ENCODE results near the gene SHLD1.

Gene SHLD1

DNA sequence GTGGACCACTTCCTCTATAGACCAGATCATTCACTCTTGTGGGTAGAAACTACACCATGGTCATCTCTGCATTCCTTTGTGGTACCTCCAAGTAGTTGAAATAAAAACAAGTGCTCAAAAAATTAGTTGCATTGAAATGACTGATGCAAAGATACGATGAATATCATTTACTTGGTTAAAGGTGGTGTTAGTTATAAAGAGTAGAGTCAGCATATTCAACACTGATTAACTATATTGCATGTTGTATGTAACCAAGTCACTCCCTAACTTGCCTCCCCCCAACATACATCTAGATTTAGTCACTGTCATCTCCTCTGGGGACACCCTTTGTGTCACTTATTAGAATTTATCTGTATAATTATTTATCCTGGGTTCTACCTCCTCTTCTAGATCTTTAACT lies 77.7 kb downstream of the SHLD1 start:
- H3K4me1 ChIP-seq = peaks cover 6% of the 10 kb centered on the region
- H3K4me2 ChIP-seq = no peak overlapping the region
- no peaks in the 10 kb centered on the region for H4K20me1 ChIP-seq
- H3K36me3 ChIP-seq = peaks cover 7% of the 10 kb centered on the region; the same call in 1 of the 2 replicates
- H3K27me3 ChIP-seq = no peaks in the 10 kb centered on the region
- no peak for TF ChIP-seq Cebpa-rat (IDR thresholded peaks at IDR 0.05)
- H3K9ac ChIP-seq = no peak overlapping the region
- no peak overlapping the region for H3K4me3 ChIP-seq
- H3K27ac ChIP-seq = no peak overlapping the region
- no peaks in the 10 kb centered on the region for H3K9me3 ChIP-seq

DNA sequence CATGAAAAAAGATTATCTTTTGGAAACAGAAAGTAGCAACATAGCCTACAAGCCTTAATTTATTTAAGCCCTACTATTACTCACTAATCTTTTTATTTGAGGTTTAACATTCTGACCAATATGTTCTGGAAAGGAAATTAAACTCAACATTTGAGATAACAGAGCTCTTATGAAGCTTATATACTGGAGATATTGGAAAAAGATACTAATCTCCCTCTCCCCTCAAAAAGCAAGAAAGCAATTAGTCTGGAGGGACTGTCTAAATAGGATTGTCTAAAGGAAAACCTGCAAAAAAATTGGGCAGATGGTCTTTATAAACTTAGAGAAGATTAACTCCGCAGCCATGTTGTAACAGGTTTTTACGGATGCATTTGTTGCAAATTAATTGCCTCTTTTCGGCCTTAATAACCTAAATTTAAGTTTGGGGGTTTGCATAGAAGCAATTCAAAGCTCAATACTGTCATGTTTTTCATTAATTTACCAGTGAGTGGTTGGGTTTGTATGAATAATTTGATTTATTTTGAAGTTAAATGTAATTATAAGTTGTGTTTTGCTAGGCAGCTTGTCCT lies 79.1 kb downstream of the SHLD1 start:
- Histone ChIP-seq H3K4me3 (no peak overlapping the region), H3K27me3 (no peaks in the 10 kb centered on the region), H3K9me3 (no peaks in the 10 kb centered on the region), H4K20me1 (no peaks in the 10 kb centered on the region), H3K4me2 (no peak overlapping the region), H3K36me3 (peaks cover 7% of the 10 kb centered on the region; the same call in 1 of the 2 replicates), H3K27ac (no peak overlapping the region), H3K4me1 (peaks cover 4% of the 10 kb centered on the region), H3K9ac (no peak overlapping the region)
- TF ChIP-seq Cebpa-rat (IDR thresholded peaks at IDR 0.05) = no peak

DNA sequence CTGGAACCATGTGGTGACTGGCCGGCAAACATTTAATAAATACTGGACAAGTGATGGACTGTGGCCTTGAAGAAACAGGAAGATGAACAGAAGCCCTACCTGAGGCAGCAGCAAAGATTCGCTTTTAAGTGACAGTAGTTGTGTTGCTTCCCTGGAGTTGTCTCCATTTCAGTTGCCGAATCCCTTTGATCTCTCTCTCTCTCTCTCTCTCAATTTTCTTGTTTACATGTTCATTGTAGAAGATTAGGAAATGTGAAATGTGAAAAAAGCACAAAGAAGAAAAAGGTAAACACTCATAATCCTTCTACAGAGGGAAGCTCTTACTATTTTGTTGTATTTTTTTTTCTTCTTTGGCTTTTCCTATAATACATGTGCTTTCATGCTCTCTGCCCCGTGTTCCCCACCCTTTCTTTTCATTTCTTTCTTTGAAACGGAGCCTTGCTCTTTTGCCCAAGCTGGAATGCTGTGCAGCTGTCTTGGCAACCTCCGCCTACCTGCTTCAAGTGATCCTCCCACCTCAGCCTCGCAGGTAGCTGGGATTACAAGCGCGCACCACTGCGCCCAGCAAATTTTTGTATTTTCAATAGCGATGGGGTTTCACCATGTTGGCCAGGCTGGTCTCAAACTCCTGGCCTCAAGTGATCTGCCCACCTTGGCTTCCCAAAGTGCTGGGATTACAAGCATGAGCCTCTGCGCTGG lies 81.5 kb downstream of the SHLD1 start:
- no peak for TF ChIP-seq Cebpa-rat (IDR thresholded peaks at IDR 0.05)
- no peak overlapping the region for H3K9ac ChIP-seq
- H4K20me1 ChIP-seq = no peaks in the 10 kb centered on the region
- H3K36me3 ChIP-seq = peaks cover 7% of the 10 kb centered on the region; the same call in 1 of the 2 replicates
- H3K9me3 ChIP-seq = no peaks in the 10 kb centered on the region
- H3K27me3 ChIP-seq = no peaks in the 10 kb centered on the region
- H3K27ac ChIP-seq = no peak overlapping the region
- no peak overlapping the region for H3K4me3 ChIP-seq
- peaks cover 18% of the 10 kb centered on the region for H3K4me1 ChIP-seq
- no peak overlapping the region for H3K4me2 ChIP-seq

DNA sequence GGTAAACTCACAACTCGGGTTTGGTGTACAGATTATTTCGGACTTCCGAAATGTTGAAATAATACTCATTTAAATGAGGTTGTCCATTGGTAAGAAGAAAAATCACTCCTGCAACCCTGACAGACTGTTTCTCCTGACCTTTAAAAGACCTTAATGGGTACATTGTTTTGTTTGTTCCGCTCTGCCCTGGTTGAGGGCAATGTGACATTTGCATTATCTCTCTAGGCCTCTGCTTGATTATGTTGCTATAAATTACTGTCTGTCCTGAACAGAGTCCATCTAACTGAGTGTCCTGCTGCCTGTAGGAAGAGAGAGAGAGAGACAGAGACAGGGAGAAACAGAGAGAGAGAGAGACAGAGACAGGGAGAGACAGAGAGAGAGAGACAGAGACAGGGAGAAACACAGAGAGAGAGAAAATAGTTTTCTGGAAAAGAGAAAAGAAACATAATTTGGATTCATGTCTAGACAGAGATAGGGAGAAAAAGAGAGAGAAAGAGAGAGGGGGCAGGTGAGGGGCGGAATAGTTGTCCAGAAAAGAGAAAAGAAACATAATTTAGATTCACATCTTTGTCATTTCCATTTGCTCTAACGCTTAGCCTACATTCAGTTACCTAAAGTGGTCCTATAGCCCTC lies 83.2 kb downstream of the SHLD1 start:
- Histone ChIP-seq H3K9me3 (no peaks in the 10 kb centered on the region), H3K27me3 (no peaks in the 10 kb centered on the region), H3K4me1 (peaks cover 18% of the 10 kb centered on the region), H3K27ac (no peak overlapping the region), H3K9ac (no peak overlapping the region), H3K4me3 (no peak overlapping the region), H3K4me2 (no peak overlapping the region), H4K20me1 (no peaks in the 10 kb centered on the region), H3K36me3 (peaks cover 7% of the 10 kb centered on the region; the same call in 1 of the 2 replicates)
- TF ChIP-seq Cebpa-rat (IDR thresholded peaks at IDR 0.05) = no peak

DNA sequence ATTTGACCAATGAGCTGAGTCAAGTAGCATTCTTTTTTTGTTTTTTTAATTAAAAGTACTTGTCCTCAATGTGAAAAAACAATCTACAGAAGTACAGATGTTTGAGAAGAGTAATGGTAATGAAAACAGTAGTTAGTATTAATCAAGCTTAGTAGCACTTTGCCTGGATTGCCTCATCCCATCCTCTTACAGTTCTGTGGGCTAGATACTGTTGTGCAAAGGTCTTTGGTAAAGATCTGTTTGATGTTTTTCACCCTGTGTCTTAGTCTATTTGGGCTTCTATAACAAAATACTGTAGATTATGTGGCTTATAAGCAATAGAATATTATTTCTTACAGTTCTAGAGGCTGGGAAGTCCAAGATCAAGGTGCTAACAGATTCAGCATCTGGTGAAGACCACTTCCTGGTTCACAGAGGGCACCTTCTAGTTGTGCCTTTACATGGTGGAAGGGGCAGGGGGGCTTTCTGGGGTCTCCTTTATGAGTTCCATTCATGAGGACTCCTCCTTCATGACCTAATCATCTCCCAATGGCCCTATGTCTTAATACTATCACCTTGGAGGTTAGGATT lies 84.3 kb downstream of the SHLD1 start:
- Histone ChIP-seq H3K27ac (no peak overlapping the region), H3K4me3 (no peak overlapping the region), H3K4me2 (no peak overlapping the region), H3K4me1 (peaks cover 18% of the 10 kb centered on the region), H3K27me3 (no peaks in the 10 kb centered on the region), H3K36me3 (peaks cover 7% of the 10 kb centered on the region; the same call in 1 of the 2 replicates), H4K20me1 (no peaks in the 10 kb centered on the region), H3K9me3 (no peaks in the 10 kb centered on the region), H3K9ac (no peak overlapping the region)
- no peak for TF ChIP-seq Cebpa-rat (IDR thresholded peaks at IDR 0.05)

DNA sequence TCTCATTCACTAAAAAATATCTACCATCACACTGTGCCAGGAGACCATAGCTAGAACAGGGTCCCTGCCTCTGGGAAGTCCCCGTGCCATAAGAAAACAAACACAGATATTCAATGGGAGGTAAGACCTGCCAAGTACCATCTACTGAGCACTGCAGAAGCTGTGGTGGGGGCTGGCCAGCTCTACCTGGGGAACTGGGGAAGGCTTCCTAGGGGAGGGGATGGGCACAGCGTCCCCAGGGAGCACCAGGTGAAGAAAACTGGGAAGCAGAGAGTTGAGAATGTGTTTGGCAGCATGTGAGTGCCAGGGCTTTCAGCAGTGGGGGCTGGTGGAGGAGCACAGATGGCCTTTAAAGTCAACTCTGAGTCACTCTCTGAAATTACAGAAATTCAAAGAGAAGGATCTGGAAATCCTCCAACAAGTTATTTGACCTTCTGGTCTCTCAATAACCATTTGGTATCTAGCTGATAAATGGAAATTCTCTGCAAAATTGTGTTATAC lies 85.2 kb downstream of the SHLD1 start:
- Histone ChIP-seq H3K4me1 (peaks cover 18% of the 10 kb centered on the region), H3K36me3 (peaks cover 7% of the 10 kb centered on the region; the same call in 1 of the 2 replicates), H3K9me3 (no peaks in the 10 kb centered on the region), H3K27ac (no peak overlapping the region), H3K4me2 (no peak overlapping the region), H4K20me1 (no peaks in the 10 kb centered on the region), H3K27me3 (no peaks in the 10 kb centered on the region), H3K4me3 (no peak overlapping the region), H3K9ac (no peak overlapping the region)
- no peak for TF ChIP-seq Cebpa-rat (IDR thresholded peaks at IDR 0.05)

DNA sequence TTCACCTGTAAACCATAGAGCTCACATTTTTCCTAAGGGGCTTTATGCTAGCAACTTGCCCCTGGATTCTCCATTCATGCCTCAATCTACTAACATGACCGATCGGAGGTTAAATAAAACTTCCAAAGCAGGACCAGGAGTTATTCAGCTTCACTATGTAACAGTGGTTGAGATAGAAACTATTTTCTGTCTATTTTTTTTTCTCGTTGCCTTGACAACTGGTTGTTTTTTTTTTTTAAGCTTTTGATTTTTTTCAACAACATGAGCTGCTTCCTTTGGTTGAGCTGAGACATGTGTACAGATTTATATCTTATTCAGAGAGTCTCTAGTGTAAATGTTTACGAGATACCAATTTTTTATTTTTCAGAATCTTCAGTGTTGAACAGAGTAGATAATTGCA lies 85.7 kb downstream of the SHLD1 start:
- no peak overlapping the region for H3K4me2 ChIP-seq
- peaks cover 7% of the 10 kb centered on the region; the same call in 1 of the 2 replicates for H3K36me3 ChIP-seq
- no peak overlapping the region for H3K4me3 ChIP-seq
- H3K9me3 ChIP-seq = no peaks in the 10 kb centered on the region
- TF ChIP-seq Cebpa-rat (IDR thresholded peaks at IDR 0.05) = no peak
- H3K27ac ChIP-seq = no peak overlapping the region
- no peaks in the 10 kb centered on the region for H3K27me3 ChIP-seq
- no peak overlapping the region for H3K9ac ChIP-seq
- no peaks in the 10 kb centered on the region for H4K20me1 ChIP-seq
- H3K4me1 ChIP-seq = peaks cover 18% of the 10 kb centered on the region

DNA sequence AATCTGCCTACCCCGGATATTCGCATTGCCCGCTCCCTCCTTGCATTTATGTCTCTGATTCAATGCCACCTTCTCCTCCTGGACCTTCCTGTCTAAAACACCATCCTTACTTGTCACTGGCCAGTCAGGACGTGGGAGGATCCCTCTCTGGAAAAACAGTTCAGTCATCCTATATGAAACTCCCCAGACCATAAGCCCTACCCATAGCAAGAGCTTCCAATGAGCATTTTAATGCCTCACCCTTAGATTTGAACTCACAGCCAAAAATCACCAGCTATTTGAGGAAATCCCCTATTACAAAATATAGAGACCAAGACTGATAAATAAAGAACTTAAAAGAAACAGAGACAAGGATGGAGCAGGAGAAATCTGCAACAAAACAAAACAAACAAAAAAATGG lies 86.4 kb downstream of the SHLD1 start:
- Histone ChIP-seq H3K4me3 (no peak overlapping the region), H3K9me3 (no peaks in the 10 kb centered on the region), H3K4me1 (peaks cover 18% of the 10 kb centered on the region), H4K20me1 (no peaks in the 10 kb centered on the region), H3K36me3 (no peaks in the 10 kb centered on the region), H3K9ac (no peak overlapping the region), H3K27me3 (no peaks in the 10 kb centered on the region), H3K4me2 (no peak overlapping the region), H3K27ac (no peak overlapping the region)
- no peak for TF ChIP-seq Cebpa-rat (IDR thresholded peaks at IDR 0.05)

DNA sequence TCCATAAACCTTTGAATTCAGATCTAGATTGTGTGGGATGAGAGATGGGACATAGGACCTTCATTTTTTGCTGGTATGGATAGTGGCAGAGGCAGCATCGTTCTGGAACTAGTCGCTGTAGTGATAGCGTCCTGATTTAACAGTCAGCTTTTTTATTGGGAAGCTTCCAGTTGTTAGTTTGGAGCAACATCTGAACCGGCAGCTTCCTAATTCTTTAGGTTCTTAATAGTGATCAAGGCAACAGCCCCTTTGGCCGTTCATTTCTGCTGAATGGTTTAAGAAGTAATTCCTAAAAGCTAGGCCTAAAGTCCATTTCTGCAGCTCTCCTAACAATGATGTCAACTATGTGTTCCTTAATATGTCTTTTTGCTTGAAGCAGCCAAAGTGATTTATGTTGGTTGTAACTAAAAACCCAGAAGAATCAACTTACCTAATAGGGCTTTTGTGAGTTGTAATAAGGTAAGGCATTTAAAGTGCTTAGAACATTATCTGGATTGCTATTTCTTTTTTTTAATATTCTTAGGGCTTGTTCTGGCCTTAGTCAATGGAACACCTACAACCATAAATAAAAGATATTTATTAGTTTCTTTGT lies 90.3 kb downstream of the SHLD1 start:
- Histone ChIP-seq H3K9me3 (peaks cover 7% of the 10 kb centered on the region; the same call in 1 of the 2 replicates), H3K36me3 (no peaks in the 10 kb centered on the region), H3K9ac (no peak overlapping the region), H3K27ac (no peak overlapping the region), H3K27me3 (no peaks in the 10 kb centered on the region), H3K4me3 (no peak overlapping the region), H3K4me2 (no peak overlapping the region), H4K20me1 (no peaks in the 10 kb centered on the region), H3K4me1 (peaks cover 21% of the 10 kb centered on the region; the same call in 1 of the 2 replicates)
- TF ChIP-seq Cebpa-rat (IDR thresholded peaks at IDR 0.05) = no peak

Measured in BLaER1 (cell line).